ENCODE measurements around the gene IGFBP7.

Gene IGFBP7

DNA sequence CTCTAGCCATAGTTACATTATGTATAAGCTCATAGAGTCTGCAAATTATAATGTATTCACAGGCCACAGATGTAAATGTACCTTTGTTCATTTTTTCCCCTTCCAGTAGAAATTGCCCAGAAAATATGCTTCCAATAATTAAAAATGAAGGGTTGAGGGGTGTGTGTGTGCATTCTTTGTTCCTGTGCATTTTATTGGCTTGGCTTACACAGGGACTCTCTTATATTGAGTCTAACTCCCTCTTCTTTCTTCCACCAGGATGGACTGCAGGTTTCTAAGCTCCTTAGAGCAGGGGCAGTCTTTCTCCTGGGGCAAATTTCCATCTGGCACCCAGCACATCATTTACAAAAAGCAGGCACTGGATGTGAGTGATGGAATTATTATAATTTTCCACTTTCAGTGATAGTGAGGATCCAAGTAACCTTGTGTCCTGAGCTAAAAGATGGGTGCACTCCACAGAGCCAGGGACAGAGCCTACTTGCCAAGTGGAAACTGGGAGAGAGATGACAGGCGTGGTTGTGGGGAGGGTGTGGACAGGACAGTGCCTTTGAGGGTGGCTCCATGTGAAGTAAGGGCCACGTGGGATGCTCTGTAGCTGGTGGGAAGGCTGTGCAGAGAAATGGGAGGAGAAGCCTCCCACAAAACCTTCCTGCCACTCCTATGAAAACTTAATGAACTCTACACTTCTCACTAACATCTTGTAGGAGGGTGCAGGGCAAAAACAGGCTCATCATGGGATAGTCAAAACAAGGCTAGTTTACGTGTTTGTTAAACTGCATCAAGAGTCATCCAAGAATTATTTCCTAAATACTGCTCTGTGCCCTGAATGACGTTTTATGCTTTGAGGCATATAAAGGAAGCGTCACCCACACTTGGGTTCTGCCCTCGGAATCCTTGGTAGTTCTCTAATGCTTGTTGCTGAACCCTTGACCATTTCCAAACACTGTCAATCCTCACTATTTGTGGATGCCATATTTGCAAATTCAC lies 16.0 kb downstream of the IGFBP7 start:
- DNase-seq = no peak

DNA sequence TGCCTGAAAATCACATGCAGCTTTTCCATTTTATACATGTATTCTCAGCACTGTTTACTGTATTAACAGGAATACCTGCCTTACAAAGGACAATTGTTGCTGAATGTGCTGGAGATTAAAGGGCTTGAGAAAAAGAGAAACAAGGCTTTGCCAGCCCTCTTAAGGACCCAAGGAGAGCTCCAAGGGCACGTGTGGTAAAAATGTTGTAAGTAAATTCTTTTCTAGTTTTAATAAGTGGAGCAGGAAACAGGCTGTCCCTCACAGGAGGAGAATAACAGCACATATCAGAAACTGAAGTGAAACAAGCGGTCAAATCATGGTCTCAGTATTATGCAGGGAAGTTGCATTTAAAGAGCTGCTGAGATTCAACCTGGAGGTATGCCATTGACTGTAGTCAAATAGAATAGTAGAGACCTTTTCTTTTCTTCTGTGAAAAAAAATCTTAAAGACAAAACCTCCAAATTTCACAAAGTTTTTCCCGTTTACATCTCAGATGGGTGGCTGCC lies 18.5 kb downstream of the IGFBP7 start:
- peak; percentile 23 for DNase-seq

DNA sequence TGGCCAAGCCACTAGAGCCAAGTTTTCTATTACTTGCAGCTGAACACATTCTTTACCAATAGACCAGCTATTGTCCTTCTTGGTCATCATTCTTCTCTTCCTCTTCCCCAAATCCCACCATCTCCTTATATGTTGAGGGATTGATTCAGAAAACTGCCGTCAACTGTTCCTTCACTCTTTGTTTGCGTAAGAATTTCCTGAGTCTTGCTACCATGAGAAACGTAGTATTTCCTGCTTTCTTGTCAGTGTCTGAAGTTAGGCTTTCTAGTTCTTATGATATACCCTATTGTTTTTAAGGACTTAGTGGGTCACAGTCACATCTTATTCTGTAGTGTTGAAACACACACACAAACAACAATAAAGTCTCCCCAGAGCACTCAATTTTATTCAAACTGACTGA lies 20.1 kb downstream of the IGFBP7 start:
- DNase-seq = peak; percentile 42

DNA sequence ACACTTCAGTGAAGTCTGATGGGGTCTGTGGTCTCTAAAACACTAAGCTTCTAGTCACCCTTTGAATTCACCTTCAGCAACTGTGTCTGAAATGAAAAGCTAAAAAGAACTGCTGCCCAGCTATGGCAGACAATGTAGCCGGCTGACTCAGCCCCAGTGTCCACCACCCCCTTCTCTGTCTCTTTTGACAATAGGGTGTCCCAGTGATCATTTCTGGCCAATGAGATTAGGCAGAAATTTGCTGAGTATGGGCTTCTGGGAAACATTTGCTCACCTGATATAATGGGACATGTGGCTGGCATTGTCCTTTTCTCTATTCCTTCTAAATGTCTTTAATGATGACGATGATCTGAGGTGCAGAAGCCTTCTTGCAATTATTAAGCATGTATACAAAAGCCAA lies 20.6 kb downstream of the IGFBP7 start:
- DNase-seq = no peak

DNA sequence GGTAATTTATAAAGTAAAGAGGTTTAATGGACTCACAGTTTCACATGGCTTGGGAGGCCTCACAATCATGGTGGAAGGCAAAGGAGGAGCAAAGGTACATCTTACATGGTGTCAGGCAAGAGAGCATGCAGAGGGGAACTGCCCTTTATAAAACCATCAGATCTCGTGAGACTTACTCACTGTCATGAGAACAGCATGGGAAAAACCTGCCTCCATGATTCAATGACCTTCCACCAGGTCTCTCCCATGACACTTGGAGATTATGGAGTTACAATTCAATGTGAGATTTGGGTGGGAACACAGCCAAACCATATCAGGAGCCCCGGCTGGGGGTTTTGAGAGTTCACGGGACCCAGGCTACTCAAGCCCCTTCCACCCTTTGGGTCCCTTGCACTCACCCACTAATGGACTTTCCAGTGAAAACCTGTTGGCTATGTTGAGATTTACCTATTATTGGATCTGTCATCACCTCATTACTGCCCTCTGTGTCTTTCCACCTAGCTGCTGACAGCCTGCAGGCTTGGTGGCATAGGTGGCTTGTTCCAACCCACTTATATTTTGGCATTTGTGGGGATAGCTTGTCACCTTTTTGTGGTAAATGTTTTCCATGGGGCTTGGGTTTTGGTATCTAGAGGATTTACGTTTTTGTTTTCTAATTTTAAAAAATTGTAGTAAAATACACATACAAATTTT lies 24.0 kb downstream of the IGFBP7 start:
- no peak for DNase-seq

DNA sequence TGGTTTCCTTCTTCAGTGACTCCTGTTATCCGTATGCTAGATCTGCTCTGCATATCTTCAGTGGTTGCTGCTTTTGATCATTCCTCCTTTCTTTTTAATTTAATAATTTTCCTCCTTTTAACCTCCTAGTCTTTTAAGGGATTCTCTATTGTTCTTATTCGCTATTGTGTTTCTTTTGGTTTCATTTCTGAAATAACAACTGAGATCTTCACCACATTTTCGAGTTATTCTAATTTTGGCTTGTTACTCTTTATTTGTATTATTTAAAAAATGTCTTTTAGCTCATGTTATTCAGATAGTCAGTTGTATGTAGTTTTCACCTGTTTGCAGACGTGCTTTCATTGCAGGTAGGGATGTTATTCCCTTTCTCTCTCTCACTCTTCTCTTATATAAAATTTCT lies 24.9 kb downstream of the IGFBP7 start:
- no peak for DNase-seq

DNA sequence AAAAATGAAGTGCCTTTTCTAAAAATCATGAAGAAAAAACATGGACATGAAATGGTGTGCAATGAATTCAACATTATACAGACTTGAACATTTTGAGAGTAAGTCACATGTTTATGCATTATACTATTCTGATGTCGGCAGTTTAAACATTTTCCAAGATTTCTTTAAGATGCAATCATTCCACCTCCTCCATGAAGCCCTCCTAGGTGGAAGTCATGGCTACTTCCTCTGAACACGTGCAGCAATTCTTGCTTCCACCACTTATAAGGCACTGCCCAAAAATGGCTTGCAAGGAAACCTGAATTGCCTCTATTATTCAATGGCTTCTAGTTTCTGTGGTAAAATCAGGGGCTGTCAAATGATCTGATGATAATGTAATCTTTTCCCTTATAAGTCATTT lies 25.8 kb downstream of the IGFBP7 start:
- no peak for DNase-seq

DNA sequence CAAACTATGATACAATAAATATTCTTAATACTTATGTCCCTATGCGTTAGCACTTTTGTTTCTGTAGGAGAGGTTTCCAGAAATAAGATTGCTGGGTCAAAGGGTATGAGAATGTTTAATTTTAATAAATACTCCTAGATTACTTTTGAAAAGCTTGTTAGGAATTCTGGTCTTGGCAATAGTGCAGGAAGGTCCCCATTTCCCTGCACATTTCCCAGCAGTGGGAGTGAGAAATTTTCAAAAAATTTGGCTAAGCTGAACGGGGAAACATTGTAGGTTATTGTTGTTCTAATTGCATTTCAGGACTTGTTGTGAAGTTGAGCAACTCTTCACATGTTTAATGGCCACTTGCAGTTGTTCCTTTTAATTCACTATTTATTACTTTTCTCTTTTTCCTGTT lies 27.1 kb downstream of the IGFBP7 start:
- no peak for DNase-seq

DNA sequence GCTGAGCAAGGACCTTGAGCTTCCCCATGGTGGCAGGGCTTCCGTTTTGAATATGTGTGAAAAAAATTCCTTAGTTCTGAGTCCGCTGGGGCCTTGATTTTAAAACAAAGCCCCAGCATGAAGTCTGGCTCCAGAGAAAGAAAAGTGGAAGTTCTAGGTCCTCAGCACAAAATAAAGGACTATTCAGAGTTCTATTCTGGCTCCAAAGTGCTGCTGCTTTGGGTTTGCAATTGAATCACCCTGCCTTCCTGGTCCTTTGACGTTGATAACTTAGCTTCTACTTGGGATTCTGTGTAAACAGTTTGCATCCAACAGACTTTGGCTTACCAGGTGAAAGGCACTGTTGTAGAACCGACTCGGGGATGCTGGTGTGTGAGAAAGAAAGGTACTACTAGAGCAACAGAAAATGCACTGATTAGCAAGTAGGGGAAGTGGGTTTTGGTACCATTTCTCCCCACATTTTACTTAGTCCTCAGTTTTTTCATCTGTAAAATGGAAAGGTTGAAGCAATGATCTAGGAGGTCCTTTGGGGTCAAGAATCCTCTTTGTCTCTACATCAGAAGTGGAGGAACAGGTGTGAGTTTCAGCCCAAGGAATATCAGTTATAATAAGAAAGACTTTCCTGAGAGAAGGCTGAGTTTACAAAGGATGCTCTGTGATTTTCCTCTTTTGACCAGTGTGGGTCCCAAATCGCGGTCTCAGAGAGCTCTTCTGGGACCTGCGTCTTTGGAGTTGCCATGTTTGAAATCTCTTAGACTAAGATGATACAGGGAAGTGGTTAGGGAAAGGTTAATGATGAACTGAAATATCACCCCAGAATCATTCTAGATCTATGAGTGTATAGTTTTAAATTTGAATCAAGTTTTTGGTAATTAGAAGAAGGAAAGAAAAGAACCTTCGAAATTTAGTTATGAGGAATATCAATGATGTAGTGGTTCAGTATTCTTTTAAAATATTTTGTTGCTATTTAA lies 28.2 kb downstream of the IGFBP7 start:
- no peak for DNase-seq

DNA sequence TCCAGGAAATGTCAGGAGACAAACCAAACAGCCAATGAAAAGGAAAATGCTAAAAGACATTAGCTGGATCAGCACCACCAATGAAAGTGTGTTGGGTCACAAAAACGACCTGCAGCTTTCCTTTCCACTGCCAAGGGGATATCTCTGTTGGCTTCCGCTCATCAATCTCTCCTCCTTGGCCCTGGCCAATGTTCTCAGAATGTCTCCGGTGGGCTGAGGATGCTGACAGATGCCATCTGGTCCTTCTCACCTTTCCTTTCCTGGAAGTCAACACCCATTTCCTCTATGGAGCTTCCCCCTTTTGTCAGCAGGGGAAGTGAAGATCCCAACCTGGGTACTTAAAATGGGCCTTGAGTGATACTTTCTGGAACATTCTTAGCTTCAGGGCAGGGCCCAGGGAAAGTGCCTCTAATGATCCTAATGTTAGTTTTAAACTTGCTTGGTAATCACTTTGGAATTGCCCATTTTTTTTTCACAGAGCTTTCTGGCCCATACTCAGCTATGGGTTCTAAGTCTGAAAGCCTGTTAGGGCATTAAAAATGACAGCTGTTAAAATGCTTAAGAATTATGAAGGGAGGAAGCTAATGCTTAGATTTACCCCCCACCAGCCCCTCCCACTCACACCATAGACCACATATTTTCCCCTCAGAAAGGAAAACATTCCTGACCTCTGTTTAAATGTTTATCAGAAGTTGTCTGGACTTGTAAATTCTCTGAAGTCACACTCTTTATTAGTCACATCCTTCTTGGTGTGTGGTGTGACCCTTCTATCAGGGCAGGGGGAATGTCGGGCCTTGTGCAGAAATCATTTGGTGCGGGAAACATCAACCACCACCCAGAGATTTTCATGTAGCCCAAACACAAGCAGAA lies 29.2 kb downstream of the IGFBP7 start:
- no peak for DNase-seq

DNA sequence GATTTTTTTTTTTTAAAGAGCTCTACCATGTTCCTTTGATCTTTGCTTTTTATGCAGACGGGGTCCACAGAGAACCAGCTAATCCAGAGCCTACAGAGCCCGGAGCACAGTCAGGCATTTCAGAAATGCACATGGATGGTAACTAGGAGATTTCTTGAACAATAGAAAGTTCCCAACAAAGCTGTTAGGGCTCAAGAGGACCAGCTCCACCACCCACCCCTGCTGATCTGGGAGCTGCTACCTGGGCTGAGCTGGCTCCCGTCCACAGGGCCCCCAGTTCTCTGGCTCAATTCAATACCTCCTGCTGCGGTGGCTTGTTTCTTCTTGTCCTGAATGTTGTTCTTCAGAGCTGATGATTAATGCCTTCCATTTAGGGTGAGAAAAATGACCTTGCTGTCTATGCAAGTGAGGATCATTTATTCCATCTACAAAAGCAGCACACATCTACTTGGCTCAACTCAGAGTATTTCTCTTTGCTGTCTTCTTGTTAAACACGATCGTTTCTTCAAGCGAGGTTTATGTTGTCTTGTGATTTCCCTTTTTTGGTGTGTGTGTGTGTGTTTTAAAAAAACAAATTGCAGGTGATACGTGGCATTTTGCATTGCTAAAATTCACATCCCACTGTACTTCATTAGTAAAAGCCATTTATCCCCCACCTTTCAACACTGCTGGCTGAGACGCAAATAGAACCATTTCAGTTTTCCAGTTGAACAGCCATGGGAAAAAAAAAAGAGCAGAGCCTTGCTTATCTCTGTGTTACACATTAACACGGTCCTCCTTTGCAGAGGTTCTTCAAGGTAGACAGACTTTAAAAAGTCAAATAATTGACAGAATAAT lies 31.3 kb downstream of the IGFBP7 start:
- no peak for DNase-seq

DNA sequence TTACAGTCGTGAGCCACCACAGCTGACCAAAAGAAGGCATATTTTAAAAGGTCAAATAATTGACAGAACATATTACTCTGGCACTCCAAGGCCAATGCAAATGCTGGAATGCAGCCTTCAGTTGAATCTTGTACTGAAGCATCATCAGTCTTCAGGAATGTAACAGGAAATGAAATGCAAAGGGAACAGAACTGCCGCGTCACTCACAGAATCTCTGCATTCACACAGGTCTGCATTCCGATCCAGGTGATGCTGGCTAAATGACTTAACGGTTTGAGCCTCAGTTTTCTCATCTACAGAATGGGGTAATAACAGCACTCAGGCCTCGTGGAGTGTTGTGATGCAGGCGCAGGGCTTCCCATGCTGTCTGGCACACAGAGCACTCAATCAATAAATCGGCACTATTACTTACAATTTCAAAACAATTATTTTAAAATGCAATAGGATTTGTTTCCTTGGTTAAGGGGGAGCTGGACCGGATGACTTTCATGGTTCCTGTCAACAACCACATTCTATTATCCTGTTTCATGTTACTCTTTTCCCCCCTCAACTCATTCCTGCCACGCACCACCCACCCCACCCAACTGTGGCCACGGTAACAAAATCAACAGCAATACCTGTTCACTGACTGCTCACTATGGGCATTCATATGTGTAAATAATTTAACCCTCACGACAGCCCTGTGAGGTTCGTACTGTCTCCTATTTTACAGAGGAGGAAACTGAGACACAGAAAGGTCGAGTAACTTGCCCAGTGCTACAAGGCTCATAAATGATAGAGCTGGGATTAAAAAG lies 32.4 kb downstream of the IGFBP7 start:
- no peak for DNase-seq

DNA sequence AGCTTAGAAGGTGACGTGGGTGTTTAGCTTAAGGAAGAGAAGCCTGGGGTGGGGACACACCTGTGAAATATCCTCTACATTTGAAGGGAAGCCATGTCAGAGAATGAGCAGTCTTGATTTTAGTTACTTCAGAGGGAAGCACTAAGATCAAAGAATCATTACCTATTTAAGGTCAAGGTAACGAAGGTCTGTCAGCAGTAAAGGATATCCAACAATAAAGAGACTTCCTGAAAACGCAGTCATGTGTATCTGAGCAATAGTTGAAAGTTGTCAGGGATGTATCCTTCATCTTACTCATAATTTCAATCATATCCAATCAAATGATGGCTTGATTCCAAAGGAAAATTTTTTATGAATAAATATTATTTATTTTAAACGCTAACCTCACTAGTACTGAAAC lies 33.5 kb downstream of the IGFBP7 start:
- DNase-seq = no peak

DNA sequence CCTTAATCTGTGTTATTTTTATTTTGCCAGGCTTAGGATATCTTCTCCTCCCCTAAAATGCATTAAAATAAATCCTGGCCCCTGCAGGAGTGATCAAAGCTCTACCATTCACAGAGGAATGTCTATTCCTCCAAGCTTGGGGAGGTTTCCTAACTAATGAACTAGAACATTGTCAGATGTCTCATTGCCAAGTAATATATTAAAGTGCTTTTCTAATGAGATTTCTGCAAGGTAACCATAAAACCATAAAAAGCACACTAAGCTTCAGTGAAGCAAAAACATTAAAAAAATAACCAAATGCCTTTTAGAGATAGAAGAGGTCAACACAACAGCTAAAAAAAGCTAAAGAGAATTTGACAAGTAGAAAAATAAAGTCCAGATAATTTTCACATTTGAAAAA lies 34.8 kb downstream of the IGFBP7 start:
- no peak for DNase-seq

DNA sequence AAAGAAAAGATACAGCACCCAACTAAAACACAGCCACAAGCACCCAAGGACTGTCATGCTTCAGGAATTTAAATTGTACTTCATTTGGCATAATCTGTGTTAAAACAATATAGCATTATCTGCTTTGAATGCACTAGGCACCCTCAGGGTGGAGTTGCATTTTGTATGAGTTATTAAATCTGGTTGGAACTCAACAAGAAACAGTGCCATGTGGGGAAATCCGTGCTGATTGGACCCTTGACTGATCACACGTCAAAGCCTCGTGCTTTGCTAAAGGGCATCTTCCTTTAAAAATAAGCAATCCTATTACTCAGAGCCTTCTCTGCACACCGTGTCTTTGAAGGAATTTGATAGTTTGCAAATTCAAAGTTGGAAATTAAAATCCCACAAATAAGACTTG lies 35.4 kb downstream of the IGFBP7 start:
- no peak for DNase-seq

DNA sequence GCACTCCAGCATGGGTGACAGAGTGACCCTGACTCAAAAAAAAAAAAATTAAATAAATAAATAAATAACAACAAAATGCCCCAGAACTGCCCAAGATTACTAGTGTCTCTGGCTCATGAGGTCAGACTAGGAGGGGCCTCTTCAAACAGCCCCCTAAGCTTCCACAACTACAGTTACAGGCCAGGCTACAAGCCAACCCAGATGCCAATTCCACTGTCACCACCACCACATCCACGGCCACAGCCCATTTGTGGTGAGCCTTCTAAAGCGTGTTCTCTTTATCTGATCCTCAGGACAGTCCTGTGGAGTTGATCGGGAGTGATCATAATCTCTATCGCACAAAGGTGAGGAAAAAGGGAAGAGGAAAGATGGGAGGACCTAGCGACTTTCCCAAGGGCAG lies 36.6 kb downstream of the IGFBP7 start:
- peak; percentile 7 for DNase-seq

DNA sequence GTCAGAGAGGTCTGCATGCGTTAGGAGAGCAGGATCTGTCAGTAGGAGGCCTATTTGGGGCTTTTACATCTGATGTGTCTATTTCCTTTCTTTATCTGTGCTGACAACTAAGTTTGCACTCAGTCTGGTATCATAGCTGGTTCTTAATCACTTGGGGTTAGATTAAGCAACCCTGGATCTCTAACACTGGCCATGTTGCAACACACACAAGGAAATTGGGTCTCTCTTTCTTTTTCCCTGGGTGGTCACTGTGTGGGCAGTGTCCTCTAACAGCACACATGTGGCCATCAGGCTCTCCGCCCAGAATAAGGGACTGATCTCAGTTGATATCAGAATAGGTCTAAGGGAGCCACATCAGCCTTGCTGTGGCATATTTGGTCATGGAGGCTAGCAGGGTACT lies 38.9 kb downstream of the IGFBP7 start:
- peak; percentile 89 for DNase-seq

DNA sequence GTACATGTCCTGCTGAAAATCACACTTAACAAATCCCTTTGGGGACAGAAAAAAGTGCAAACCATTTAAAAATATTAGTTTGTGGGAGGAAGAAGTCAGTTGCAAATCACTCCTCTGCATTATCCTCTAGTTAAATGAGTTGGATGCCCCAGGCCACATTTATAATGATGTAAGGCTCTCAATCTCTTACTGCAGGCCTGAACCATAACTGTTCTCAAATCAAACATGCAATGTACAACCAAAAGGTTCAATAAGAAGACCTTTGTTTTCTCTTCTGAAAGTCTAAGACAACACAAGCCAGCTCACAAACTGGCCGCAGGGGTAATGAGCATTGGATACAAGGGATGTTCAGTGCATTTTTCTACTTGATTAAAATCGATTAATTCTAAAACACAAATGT lies 39.7 kb downstream of the IGFBP7 start:
- no peak for DNase-seq

DNA sequence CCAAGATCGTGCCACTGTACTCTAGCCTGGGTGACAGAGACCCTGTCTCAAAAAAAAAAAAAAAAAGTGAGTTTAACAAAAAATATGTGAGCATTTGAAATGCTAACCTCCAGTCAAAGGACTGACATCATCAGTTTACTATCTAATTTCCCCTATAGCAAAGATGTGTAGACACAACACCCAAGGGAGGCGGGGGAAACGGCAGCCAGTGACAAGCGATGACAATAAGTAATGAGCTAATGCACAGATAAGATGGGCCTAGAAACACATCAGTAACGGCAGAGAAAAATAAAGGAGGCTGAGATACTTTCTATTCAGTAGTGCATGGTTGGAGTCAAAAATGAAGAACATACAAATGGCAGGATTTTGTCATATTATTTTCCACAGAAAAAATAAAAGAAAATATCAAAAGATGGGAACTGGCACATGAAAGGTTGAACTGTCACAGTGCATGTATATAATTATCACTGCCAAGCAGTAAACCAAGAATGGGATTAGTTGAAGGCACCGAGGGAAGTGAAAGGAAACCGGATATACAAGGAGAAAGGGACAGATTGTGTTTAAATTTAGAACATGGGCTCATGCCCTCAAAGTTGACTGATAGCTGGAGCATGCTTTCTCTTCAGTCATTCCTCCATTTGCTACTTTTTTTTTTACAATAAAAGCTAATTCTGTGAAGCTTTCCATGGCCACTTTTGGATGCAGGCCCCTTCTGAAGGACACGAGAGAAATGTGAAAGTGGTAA lies 41.8 kb downstream of the IGFBP7 start:
- DNase-seq = peak; percentile 70
